ENCODE measurements around the gene CORO2A. TPM values are rescaled to one million over a fixed set of nuclear protein-coding genes. Genes with fewer than 3 reads are reported as not detected.

The CORO2A gene
- total and polyA plus RNA-seq, 2 of the 8 experiments (the other 6 are each of a cell fraction or from before 2014, with no cell fraction given) = 13.7 to 27.9 TPM

DNA sequence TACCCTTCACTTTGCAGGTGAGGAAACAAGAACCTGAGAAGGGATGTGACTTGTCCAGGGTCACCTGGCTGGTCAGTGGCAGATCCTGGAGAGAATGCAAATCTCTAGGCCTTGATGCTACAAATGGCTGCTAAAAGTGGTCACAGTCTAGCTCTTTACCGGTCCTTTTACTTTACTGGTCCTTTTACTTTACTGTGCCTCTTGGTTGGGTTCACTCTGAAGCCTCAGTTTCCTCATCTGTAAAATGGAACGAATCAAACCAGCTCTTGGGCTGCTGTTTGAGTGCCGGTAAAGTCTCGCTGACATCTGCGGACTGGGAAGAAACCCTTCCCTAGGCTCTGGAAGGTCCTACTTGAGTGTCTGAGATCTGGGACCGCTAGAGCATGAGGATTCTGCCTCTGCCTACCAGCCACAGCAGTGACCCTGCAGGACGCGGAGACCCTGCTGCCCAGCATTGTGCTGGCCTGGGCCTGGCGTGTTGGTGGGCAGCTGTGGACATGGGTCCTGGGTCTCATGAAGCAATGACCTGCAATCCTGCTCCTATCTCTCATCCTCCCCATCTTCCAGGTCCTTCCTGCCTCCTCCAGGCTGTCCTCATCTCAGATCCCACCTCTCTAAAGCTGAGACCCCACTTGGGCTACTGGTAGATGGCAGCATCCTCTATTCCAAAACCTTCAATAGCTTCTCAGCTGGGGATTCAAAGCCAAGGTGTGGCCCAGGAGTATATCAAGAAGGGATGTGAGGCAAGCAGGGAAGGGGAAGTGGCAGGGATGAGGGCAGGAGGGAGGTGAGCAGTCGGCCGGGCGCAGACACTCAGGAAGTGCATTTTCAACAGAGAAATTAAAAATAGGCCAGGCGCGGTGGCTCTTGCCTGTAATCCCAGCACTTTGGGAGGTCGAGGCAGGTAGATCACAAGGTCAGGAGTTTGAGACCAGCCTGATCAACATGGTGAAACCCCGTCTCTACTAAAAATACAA, 13.3 kb downstream of the CORO2A start:
- Histone ChIP-seq H2BK5ac (ENCODE audit: low read depth, low read length) (no peak overlapping the region), H4K20me1 (replicated peaks in 1 of 2; ENCODE audit: control insufficient read depth in 1 of 2, insufficient read depth in 2 of 2, low read length in 2 of 2) (no peaks in the 10 kb centered on the region), H3K9me3 (ENCODE audit: insufficient read depth in 2 of 2, low read depth in 1 of 2, low read length in 1 of 2) (no peaks in the 10 kb centered on the region), H3K4me1 (replicated peaks in 1 of 4; ENCODE audit: control insufficient read depth in 3 of 4, insufficient read depth in 4 of 4, low read length in 3 of 4) (peaks cover 0 to 6% (median 3%) of the 10 kb centered on the region in 4 experiments; a peak in 5 of 7 replicates), H3K9ac (replicated peaks in 1 of 4; ENCODE audit: extremely low read depth in 1 of 4, low read depth in 3 of 4, low read length in 3 of 4) (no peak overlapping the region), H4K91ac (replicated peaks; ENCODE audit: insufficient read length, low read length) (no peak overlapping the region), H3K4me3 (ENCODE audit: extremely low read depth in 1 of 4, insufficient read depth in 2 of 4, low read depth in 3 of 4, low read length in 4 of 4) (no peak overlapping the region), H3K23me2 (ENCODE audit: low read depth, low read length) (no peaks in the 10 kb centered on the region), H2BK120ac (replicated peaks; ENCODE audit: low read depth, low read length) (no peak overlapping the region), H4K5ac (ENCODE audit: insufficient read length, low read depth, low read length) (no peak overlapping the region), H3K18ac (ENCODE audit: extremely low read depth, low read length) (no peak overlapping the region), H2BK20ac (ENCODE audit: low read length) (no peak overlapping the region), H3K23ac (ENCODE audit: insufficient read length) (no peak overlapping the region), H3K14ac (ENCODE audit: insufficient read length) (no peak overlapping the region), H3K56ac (replicated peaks; ENCODE audit: insufficient read length, low read depth, low read length) (no peak overlapping the region), H3K79me1 (ENCODE audit: low read depth, low read length) (no peaks in the 10 kb centered on the region; the same call in none of the 2 replicates), H2BK12ac (ENCODE audit: low read depth, low read length) (no peak overlapping the region), H3K27ac (ENCODE audit: low read depth, low read length) (no peak overlapping the region), H3K4ac (replicated peaks; ENCODE audit: insufficient read length, low read depth, low read length) (no peak overlapping the region), H2AK5ac (ENCODE audit: low read depth, low read length) (no peak overlapping the region), H3K79me2 (ENCODE audit: control insufficient read depth in 1 of 2, insufficient read depth in 2 of 2, low read length in 2 of 2) (peaks cover 0 to 6% of the 10 kb centered on the region in 2 experiments; a peak in 2 of 4 replicates), H2AFZ (ENCODE audit: low read length) (no peak overlapping the region), H4K8ac (ENCODE audit: extremely low read depth, insufficient read depth, low read length) (no peak overlapping the region), H3K36me3 (ENCODE audit: control insufficient read depth in 2 of 4, insufficient read depth in 4 of 4, low read length in 3 of 4) (no peaks in the 10 kb centered on the region), H2BK15ac (ENCODE audit: low read length) (no peak overlapping the region), H3K4me2 (ENCODE audit: insufficient read depth in 1 of 2, low read depth in 2 of 2, low read length in 2 of 2) (no peak overlapping the region), H3K27me3 (replicated peaks in 1 of 4; ENCODE audit: control insufficient read depth in 3 of 4, extremely low read depth in 1 of 4, insufficient read depth in 3 of 4, low read length in 3 of 4) (no peaks in the 10 kb centered on the region)
- no peak for FAIRE-seq
- CTCF ChIA-PET (ENCODE audit: partially characterized antibody) = interaction anchor here (0.6 to 1.0 kb wide), 5 partner anchors 9 to 105 kb away, joined by 3 to 4 read pairs (median 3); no protein-coding TSS in a partner anchor
- no peak for DNase-seq (ENCODE audit: low read depth in 1 of 2, low spot score in 2 of 2)
- POLR2A ChIA-PET (ENCODE audit: partially characterized antibody) = no interaction called here
- no peak for TF ChIP-seq SIRT6 (IDR thresholded peaks at IDR 0.05; ENCODE audit: low read length)
- TF ChIP-seq RBBP5 (IDR thresholded peaks at IDR 0.05; ENCODE audit: borderline replicate concordance, low read depth, low read length) = no peak
- TF ChIP-seq GTF2F1 (IDR thresholded peaks at IDR 0.05; ENCODE audit: borderline replicate concordance, low read depth, low read length) = no peak
- TF ChIP-seq FOSL1 (IDR thresholded peaks at IDR 0.05; ENCODE audit: insufficient read depth, low read depth, low read length) = no peak
- no peak for TF ChIP-seq TAF1 (IDR thresholded peaks at IDR 0.05; ENCODE audit: low read depth, low read length)
- no peak for TF ChIP-seq SUZ12 (IDR thresholded peaks at IDR 0.05; ENCODE audit: low read length)
- TF ChIP-seq, protein P1, sequence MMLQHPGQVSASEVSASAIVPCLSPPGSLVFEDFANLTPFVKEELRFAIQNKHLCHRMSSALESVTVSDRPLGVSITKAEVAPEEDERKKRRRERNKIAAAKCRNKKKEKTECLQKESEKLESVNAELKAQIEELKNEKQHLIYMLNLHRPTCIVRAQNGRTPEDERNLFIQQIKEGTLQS (IDR thresholded peaks at IDR 0.05; ENCODE audit: insufficient read depth, low read depth, low read length) = no peak
- TF ChIP-seq EP300 (IDR thresholded peaks at IDR 0.05; ENCODE audit: borderline replicate concordance in 1 of 2, low read depth in 2 of 2, low read length in 2 of 2) = no peak
- TF ChIP-seq POLR2AphosphoS5 (IDR thresholded peaks at IDR 0.05; ENCODE audit: low read depth, low read length) = no peak
- 91% methylated on average over 16 of the region's 16 CpGs; no CpG with 5 or more reads in 1 of the 2 experiments for WGBS, 2 experiments (ENCODE audit: extremely low coverage in 1 of 2, insufficient coverage in 1 of 2, insufficient read length in 1 of 2, insufficient replicate concordance in 2 of 2, low coverage in 1 of 2, low lambda C conversion rate in 2 of 2, missing lambda C conversion rate in 1 of 2)
